ENCODE data around the gene DAGLA.
A peak's percentile ranks its signal among the peaks of the same experiment; 100 is the strongest.
"Not testable (repeated sequence)": the region's sequence is repeated elsewhere in the genome, so short reads cannot be mapped to it uniquely, and the experiment has no call there.

The DAGLA gene

GRCh38 chr11:61659413-61660196, 20.6 kb upstream of the DAGLA start:
- no peak for DNase-seq (ENCODE audit: low read depth in 2 of 2, low spot score in 1 of 2)

GRCh38 chr11:61660997-61661396, 19.2 kb upstream of the DAGLA start:
- DNase-seq (ENCODE audit: low read depth in 2 of 2, low spot score in 1 of 2) = not testable (repeated sequence)

GRCh38 chr11:61666684-61667297, 13.4 kb upstream of the DAGLA start:
- no peak for DNase-seq (ENCODE audit: low read depth in 2 of 2, low spot score in 1 of 2)

- DNase-seq (ENCODE audit: low read depth in 2 of 2, low spot score in 1 of 2) = no peak
These were observed 12.4 kb upstream of the DAGLA start for GRCh38 chr11:61667684-61668305.

- no peak for DNase-seq (ENCODE audit: low read depth in 2 of 2, low spot score in 1 of 2)
These were observed 10.8 kb upstream of the DAGLA start for GRCh38 chr11:61669417-61669816.

- DNase-seq (ENCODE audit: low read depth in 2 of 2, low spot score in 1 of 2) = no peak
These were observed 9.6 kb upstream of the DAGLA start for GRCh38 chr11:61670626-61671025.

GRCh38 chr11:61671527-61671926, 8.7 kb upstream of the DAGLA start:
- no peak for DNase-seq (ENCODE audit: low read depth in 2 of 2, low spot score in 1 of 2)

- not testable (repeated sequence) for DNase-seq (ENCODE audit: low read depth in 2 of 2, low spot score in 1 of 2)
These were observed 6.2 kb upstream of the DAGLA start for GRCh38 chr11:61673946-61674467.

GRCh38 chr11:61675826-61676225, 4.4 kb upstream of the DAGLA start:
- no peak for DNase-seq (ENCODE audit: low read depth in 2 of 2, low spot score in 1 of 2)

- DNase-seq (ENCODE audit: low read depth in 2 of 2, low spot score in 1 of 2) = no peak
These were observed 895 bp upstream of the DAGLA start for GRCh38 chr11:61679296-61679695.

GRCh38 chr11:61680622-61681221, 531 bp downstream of the DAGLA start:
- DNase-seq (ENCODE audit: low read depth in 2 of 2, low spot score in 1 of 2) = no peak

- DNase-seq (ENCODE audit: low read depth in 2 of 2, low spot score in 1 of 2) = no peak
These were observed 2.0 kb downstream of the DAGLA start for GRCh38 chr11:61682093-61682732.

GRCh38 chr11:61682906-61683675, 2.9 kb downstream of the DAGLA start:
- DNase-seq (ENCODE audit: low read depth in 2 of 2, low spot score in 1 of 2) = no peak

- DNase-seq (ENCODE audit: low read depth in 2 of 2, low spot score in 1 of 2) = peak; percentile 18 to 24
These were observed 4.0 kb downstream of the DAGLA start for GRCh38 chr11:61683961-61684869.

- no peak for DNase-seq (ENCODE audit: low read depth in 2 of 2, low spot score in 1 of 2)
These were observed 4.9 kb downstream of the DAGLA start for GRCh38 chr11:61684870-61685616.

- no peak for DNase-seq (ENCODE audit: low read depth in 2 of 2, low spot score in 1 of 2)
These were observed 5.4 kb downstream of the DAGLA start for GRCh38 chr11:61685617-61685967.

GRCh38 chr11:61686066-61686465, 5.9 kb downstream of the DAGLA start:
- DNase-seq (ENCODE audit: low read depth in 2 of 2, low spot score in 1 of 2) = no peak

GRCh38 chr11:61686469-61686868, 6.3 kb downstream of the DAGLA start:
- no peak for DNase-seq (ENCODE audit: low read depth in 2 of 2, low spot score in 1 of 2)

GRCh38 chr11:61687420-61687819, 7.2 kb downstream of the DAGLA start:
- DNase-seq (ENCODE audit: low read depth in 2 of 2, low spot score in 1 of 2) = no peak

All from stimulated activated CD8-positive, alpha-beta memory T cell treated with anti-CD3 and anti-CD28 coated beads, Interleukin-4, amount 100 ng/mL, for 4 hours (primary cell).